ENCODE data around the gene COX6A1. TPM values are rescaled to one million over a fixed set of nuclear protein-coding genes. Genes with fewer than 3 reads are reported as not detected.
A peak's percentile ranks its signal among the peaks of the same experiment; 100 is the strongest.

The COX6A1 gene
- total and polyA plus RNA-seq, 2 donors (not counting 1 experiment from before 2014, with no cell fraction given): 137 to 484 TPM

GRCh38 chr12:120470150-120470784, 32.4 kb downstream of the COX6A1 start:
- 67% methylated on average over 19 of the region's 26 CpGs for WGBS (ENCODE audit: insufficient coverage)
- Mint-ChIP-seq H3K4me1 (peaks cover 32% of the 10 kb centered on the region), H3K27me3 (no peaks in the 10 kb centered on the region), H3K9me3 (ENCODE audit: insufficient read depth) (no peaks in the 10 kb centered on the region), H3K4me3 (peak overlapping the region; percentile 91), H3K27ac (peak overlapping the region; percentile 88)
- CTCF ChIA-PET: interaction anchor here (1.0 kb wide), 4 partner anchors 22 to 168 kb away, joined by 3 to 8 read pairs (median 3); partner anchors contain the start of genes DYNLL1 and SIRT4
- Histone ChIP-seq H3K4me3 (ENCODE audit: control extremely low read depth in 1 of 5, extremely low read depth in 1 of 5, insufficient read depth in 1 of 5, low read depth in 2 of 5, low read length in 4 of 5) (peak overlapping the region; percentile 38 to 75 (median 69)), H2AFZ (ENCODE audit: insufficient read depth, low read depth, low read length, poor library complexity, severe bottlenecking) (peak overlapping the region; percentile 99), H3K4me1 (ENCODE audit: control insufficient read depth in 2 of 2, insufficient read depth in 2 of 2, low read length in 2 of 2) (peaks cover 20% of the 10 kb centered on the region in 2 donors), H3K27ac (ENCODE audit: low read length in 2 of 2) (peak overlapping the region; percentile 22 to 94), H3K4me2 (replicated peaks; ENCODE audit: low read depth, low read length, poor library complexity, severe bottlenecking) (peak overlapping the region; percentile 93), H3K36me3 (replicated peaks in 1 of 2; ENCODE audit: control extremely low read depth in 1 of 2, control insufficient read depth in 1 of 2, extremely low read depth in 1 of 2, insufficient read depth in 2 of 2, low read length in 1 of 2) (peaks cover 3 to 13% of the 10 kb centered on the region in 2 experiments), H3K79me2 (ENCODE audit: control insufficient read depth, insufficient read depth, low read length) (peaks cover 57% of the 10 kb centered on the region), H3K9ac (ENCODE audit: low read length) (peak overlapping the region; percentile 74), H3K27me3 (replicated peaks in 1 of 4; ENCODE audit: control extremely low read depth in 1 of 4, control insufficient read depth in 3 of 4, insufficient read depth in 4 of 4, low read length in 3 of 4) (no peaks in the 10 kb centered on the region), H3K9me3 (ENCODE audit: control extremely low read depth in 1 of 3, control insufficient read depth in 2 of 3, insufficient read depth in 1 of 3, low read length in 2 of 3) (no peaks in the 10 kb centered on the region), H4K20me1 (ENCODE audit: control insufficient read depth, insufficient read depth, low read length, poor library complexity, severe bottlenecking) (peaks cover 36% of the 10 kb centered on the region)
- POLR2A ChIA-PET: interaction anchor here (0.7 to 2.1 kb wide), 4 partner anchors 9 to 179 kb away, joined by 7 to 26 read pairs (median 10); partner anchors contain the start of genes DYNLL1, RNU4-2 and SIRT4
- no peak for TF ChIP-seq CTCF (IDR thresholded peaks at IDR 0.05)
- TF ChIP-seq EZH2 (IDR thresholded peaks at IDR 0.05; ENCODE audit: borderline replicate concordance, insufficient read depth, low read depth, low read length, poor library complexity, severe bottlenecking): no peak
- ATAC-seq (ENCODE audit: low read depth): no peak
- no peak for DNase-seq
- intact Hi-C loops (cut with micrococcal nuclease): no loop called here

- Histone ChIP-seq H3K9ac (ENCODE audit: low read length) (no peak overlapping the region), H4K20me1 (ENCODE audit: control insufficient read depth, insufficient read depth, low read length, poor library complexity, severe bottlenecking) (peaks cover 14% of the 10 kb centered on the region), H3K4me3 (ENCODE audit: control extremely low read depth in 1 of 5, extremely low read depth in 1 of 5, insufficient read depth in 1 of 5, low read depth in 2 of 5, low read length in 4 of 5) (no peak overlapping the region), H3K4me1 (ENCODE audit: control insufficient read depth in 2 of 2, insufficient read depth in 2 of 2, low read length in 2 of 2) (peaks cover 15 to 20% of the 10 kb centered on the region in 2 donors), H3K4me2 (replicated peaks; ENCODE audit: low read depth, low read length, poor library complexity, severe bottlenecking) (no peak overlapping the region), H3K79me2 (ENCODE audit: control insufficient read depth, insufficient read depth, low read length) (peaks cover 37% of the 10 kb centered on the region), H2AFZ (ENCODE audit: insufficient read depth, low read depth, low read length, poor library complexity, severe bottlenecking) (no peak overlapping the region), H3K9me3 (ENCODE audit: control extremely low read depth in 1 of 3, control insufficient read depth in 2 of 3, insufficient read depth in 1 of 3, low read length in 2 of 3) (no peaks in the 10 kb centered on the region), H3K36me3 (replicated peaks in 1 of 2; ENCODE audit: control extremely low read depth in 1 of 2, control insufficient read depth in 1 of 2, extremely low read depth in 1 of 2, insufficient read depth in 2 of 2, low read length in 1 of 2) (peaks cover 0 to under 1% of the 10 kb centered on the region in 2 experiments), H3K27me3 (replicated peaks in 1 of 4; ENCODE audit: control extremely low read depth in 1 of 4, control insufficient read depth in 3 of 4, insufficient read depth in 4 of 4, low read length in 3 of 4) (no peaks in the 10 kb centered on the region), H3K27ac (ENCODE audit: low read length in 2 of 2) (no peak overlapping the region)
- Mint-ChIP-seq H3K9me3 (ENCODE audit: insufficient read depth) (no peaks in the 10 kb centered on the region), H3K4me1 (peaks cover 15% of the 10 kb centered on the region), H3K27me3 (no peaks in the 10 kb centered on the region), H3K4me3 (no peak overlapping the region), H3K27ac (no peak overlapping the region)
- ChIA-PET CTCF (interaction anchor here (0.6 to 1.9 kb wide), 5 partner anchors 20 to 473 kb away, joined by 3 to 4 read pairs (median 3); partner anchors contain the start of genes GATC, POP5 and TRIAP1), POLR2A (no interaction called here)
- no peak for TF ChIP-seq CTCF (IDR thresholded peaks at IDR 0.05)
- no peak for ATAC-seq (ENCODE audit: low read depth)
- intact Hi-C loops (cut with micrococcal nuclease): no loop called here
- no peak for DNase-seq
Observed at GRCh38 chr12:120472521-120472920, 34.6 kb downstream of the COX6A1 start.

Data from B cell (primary cell).